IMR-90 (cell line): ENCODE data around the gene RHOB. TPM values are rescaled to one million over a fixed set of nuclear protein-coding genes. Genes with fewer than 3 reads are reported as not detected.
A peak's percentile ranks its signal among the peaks of the same experiment; 100 is the strongest.

Experiments used
- ATAC-seq: fragments of 200-7000 bp; cut with Tn5 transposase; 2 replicates; pipeline ENCODE4 v1.9.1; 2020; ENCODE audit warnings: low read depth, mild to moderate bottlenecking, moderate library complexity
- BruUV-seq: library from RNA; stranded (reverse); fragments of 400-500 nt; replicated peaks from 2 replicates; lab custom pipeline; 2021; lab: Mats Ljungman, UMichigan
- CTCF ChIA-PET: fragments of 300-600 bp; formaldehyde crosslinking; extraction: SDS; loops from one replicate; lab custom pipeline; 2021; ENCODE audit warnings: antibody characterized with exemption; lab: Yijun Ruan, JAX
- POLR2A ChIA-PET: fragments of 300-600 bp; sonication (Branson Sonifier 250); formaldehyde crosslinking; loops from one replicate; lab custom pipeline; 2022; ENCODE audit warnings: antibody characterized with exemption; ENCODE audit not compliant: unreplicated experiment; lab: Charles Lee
- DNase-seq: peaks from one replicate; pipeline ENCODE4 v3.0.0; 2013
- H2AFZ ChIP-seq: replicated peaks from 2 replicates; pipeline ENCODE3; 2013; ENCODE audit warnings: low read length, mild to moderate bottlenecking; ENCODE audit not compliant: poor library complexity
- H2AK5ac ChIP-seq: 2 replicates; pipeline ENCODE4 v1.6.1; 2013; ENCODE audit warnings: low read depth, low read length, inconsistent platforms
- H2AK9ac ChIP-seq: replicated peaks from 2 replicates; pipeline ENCODE3; 2013; ENCODE audit warnings: mild to moderate bottlenecking, low read depth, low read length, moderate library complexity; ENCODE audit not compliant: poor library complexity
- H2BK120ac ChIP-seq: 2 replicates; pipeline ENCODE4 v1.6.1; 2013; ENCODE audit warnings: low read depth, low read length, inconsistent platforms
- H2BK15ac ChIP-seq: 3 replicates; pipeline ENCODE4 v1.6.1; 2013; ENCODE audit warnings: low read depth, low read length, inconsistent platforms
- H2BK20ac ChIP-seq: 2 replicates; pipeline ENCODE4 v1.6.1; 2013; ENCODE audit warnings: low read depth, mild to moderate bottlenecking, inconsistent platforms, low read length, moderate library complexity
- H2BK5ac ChIP-seq: 2 replicates; pipeline ENCODE4 v1.6.1; 2013; ENCODE audit warnings: mild to moderate bottlenecking, low read depth, low read length, inconsistent platforms; ENCODE audit not compliant: poor library complexity, severe bottlenecking
- H3K14ac ChIP-seq: replicated peaks from 2 replicates; pipeline ENCODE4 v1.6.1; 2013; ENCODE audit warnings: low read depth, low read length, inconsistent platforms
- H3K18ac ChIP-seq: 2 replicates; pipeline ENCODE4 v1.6.1; 2013; ENCODE audit warnings: low read depth, low read length, control low read depth
- H3K23ac ChIP-seq: 2 replicates; pipeline ENCODE4 v1.6.1; 2013; ENCODE audit warnings: low read depth, low read length, inconsistent platforms
- H3K27ac ChIP-seq: 2 replicates; pipeline ENCODE4 v1.5.1; 2013; ENCODE audit warnings: mild to moderate bottlenecking, control low read depth, low read length; ENCODE audit not compliant: insufficient read depth
- H3K27me3 ChIP-seq: 2 replicates; pipeline ENCODE4 v1.6.1; 2013; ENCODE audit warnings: low read length; ENCODE audit not compliant: control insufficient read depth, insufficient read depth
- H3K36me3 ChIP-seq: 2 replicates; pipeline ENCODE4 v1.6.1; 2013; ENCODE audit warnings: low read length, mixed read lengths; ENCODE audit not compliant: control insufficient read depth, insufficient read depth
- H3K4ac ChIP-seq: 2 replicates; pipeline ENCODE4 v1.6.1; 2013; ENCODE audit warnings: low read depth, low read length, inconsistent platforms
- H3K4me1 ChIP-seq: 2 replicates; pipeline ENCODE4 v1.6.1; 2013; ENCODE audit warnings: low read length, mixed read lengths; ENCODE audit not compliant: control insufficient read depth, insufficient read depth
- H3K4me2 ChIP-seq: 2 replicates; pipeline ENCODE4 v1.6.1; 2013; ENCODE audit warnings: low read depth, mild to moderate bottlenecking, control low read depth, low read length, moderate library complexity
- H3K4me3 ChIP-seq: 2 replicates; pipeline ENCODE4 v1.5.1; 2013; ENCODE audit warnings: low read depth, mild to moderate bottlenecking, control low read depth, low read length, moderate library complexity; ENCODE audit not compliant: insufficient read depth
- H3K56ac ChIP-seq: 2 replicates; pipeline ENCODE4 v1.6.1; 2013; ENCODE audit warnings: low read length, inconsistent platforms; ENCODE audit not compliant: insufficient read depth; ENCODE audit errors: extremely low read depth
- H3K79me1 ChIP-seq, 2 experiments: 2 replicates each; pipeline ENCODE4 v1.6.1; 2013; ENCODE audit warnings: low read length in 2 of 2, inconsistent platforms in 1 of 2, low read depth in 1 of 2
- H3K9ac ChIP-seq: 2 replicates; pipeline ENCODE4 v1.6.1; 2013; ENCODE audit warnings: low read depth, low read length, control low read depth
- H3K9me1 ChIP-seq: 2 replicates; pipeline ENCODE4 v1.6.1; 2013; ENCODE audit warnings: low read length, inconsistent platforms; ENCODE audit not compliant: insufficient read depth
- H3K9me3 ChIP-seq: 2 replicates; pipeline ENCODE4 v1.6.1; 2013; ENCODE audit warnings: low read length; ENCODE audit not compliant: control insufficient read depth, insufficient read depth
- H4K20me1 ChIP-seq: 2 replicates; pipeline ENCODE4 v1.6.1; 2013; ENCODE audit warnings: low read length, inconsistent platforms; ENCODE audit not compliant: insufficient read depth
- H4K5ac ChIP-seq: 2 replicates; pipeline ENCODE4 v1.6.1; 2013; ENCODE audit warnings: mild to moderate bottlenecking, low read depth, low read length, control low read depth
- H4K8ac ChIP-seq, 2 experiments: 2 replicates each; pipeline ENCODE4 v1.6.1; 2013; ENCODE audit warnings: low read depth in 2 of 2, low read length in 2 of 2, control low read depth in 1 of 2, inconsistent platforms in 1 of 2
- H4K91ac ChIP-seq: 2 replicates; pipeline ENCODE4 v1.6.1; 2013; ENCODE audit warnings: low read depth, low read length, inconsistent platforms; ENCODE audit not compliant: insufficient read depth
- BHLHE40 ChIP-seq: fragments of 150-350 bp; IDR thresholded peaks from 2 replicates; pipeline ENCODE4 v1.6.1; 2016; ENCODE audit warnings: mild to moderate bottlenecking, low read depth, low read length
- CHD1 ChIP-seq: IDR thresholded peaks from 2 replicates; pipeline ENCODE4 v1.6.1; 2012; ENCODE audit warnings: low read depth, low read length, improper control_type of control experiment
- FOS ChIP-seq: fragments of 150-350 bp; IDR thresholded peaks from 2 replicates; pipeline ENCODE4 v1.6.1; 2016; ENCODE audit warnings: low read depth, low read length
- MAFK ChIP-seq: IDR thresholded peaks from 2 replicates; pipeline ENCODE4 v1.6.1; 2012; ENCODE audit warnings: low read depth, low read length, improper control_type of control experiment
- MAZ ChIP-seq: IDR thresholded peaks from 2 replicates; pipeline ENCODE4 v1.6.1; 2012; ENCODE audit warnings: low read depth, mild to moderate bottlenecking, low read length, improper control_type of control experiment, moderate library complexity, borderline replicate concordance
- MXI1 ChIP-seq: IDR thresholded peaks from 2 replicates; pipeline ENCODE4 v1.6.1; 2012; ENCODE audit warnings: low read depth, mild to moderate bottlenecking, low read length, moderate library complexity, borderline replicate concordance
- NFE2L2 ChIP-seq: fragments of 150-350 bp; IDR thresholded peaks from 2 replicates; pipeline ENCODE4 v1.6.1; 2016; ENCODE audit warnings: low read depth, mild to moderate bottlenecking, low read length
- POLR2A ChIP-seq: IDR thresholded peaks from 2 replicates; pipeline ENCODE4 v1.6.1; 2012; ENCODE audit warnings: mild to moderate bottlenecking, low read depth, low read length
- RAD21 ChIP-seq: IDR thresholded peaks from 2 replicates; pipeline ENCODE4 v1.6.1; 2012; ENCODE audit warnings: low read length, improper control_type of control experiment
- RCOR1 ChIP-seq: IDR thresholded peaks from 2 replicates; pipeline ENCODE4 v1.6.1; 2012; ENCODE audit warnings: mild to moderate bottlenecking, low read length, improper control_type of control experiment; ENCODE audit not compliant: insufficient replicate concordance
- RFX5 ChIP-seq: IDR thresholded peaks from 2 replicates; pipeline ENCODE4 v1.8.0; 2012; ENCODE audit warnings: low read depth, mild to moderate bottlenecking, low read length, moderate library complexity
- SMC3 ChIP-seq: fragments of 150-350 bp; IDR thresholded peaks from 2 replicates; pipeline ENCODE4 v1.6.1; 2016; ENCODE audit warnings: low read depth, mild to moderate bottlenecking, antibody characterized with exemption, low read length, moderate library complexity
- USF2 ChIP-seq: fragments of 150-350 bp; IDR thresholded peaks from 2 replicates; pipeline ENCODE4 v1.6.1; 2017; ENCODE audit warnings: mild to moderate bottlenecking, antibody characterized with exemption, low read length, low read depth
- WGBS, 2 experiments: methylation state at CpG; one replicate each; pipeline versions ENCODE4 v1.1.5 to v1.1.7; 2013; ENCODE audit warnings: missing lambda C conversion rate in 2 of 2; ENCODE audit not compliant: insufficient read length in 1 of 2; ENCODE audit errors: extremely low coverage in 2 of 2; 5-methylcytosine and 5-hydroxymethylcytosine counted together
- dilution Hi-C: fragments of 300-500 bp; cut with HindIII; formaldehyde crosslinking; loops from one replicate; pipeline ENCODE4 v1.14.3; 2018; ENCODE audit warnings: low sequenced_read_pairs; ENCODE audit not compliant: unreplicated experiment
- in situ Hi-C: fragments of 300-500 bp; cut with MboI; formaldehyde crosslinking; loops from 3 replicates; pipeline ENCODE4 v1.14.3; 2019; ENCODE audit warnings: low sequenced_read_pairs, inconsistent platforms, mixed read lengths
- intact Hi-C: fragments of 100-400 bp; cut with micrococcal nuclease; formaldehyde crosslinking; loops from 2 replicates; pipeline ENCODE4 v1.10.0; 2022
- polyA plus RNA-seq, 3 experiments: library from polyadenylated mRNA; depleted of rRNA; stranded (reverse); fragments of >200 nt; gene quantifications; 2 replicates each; pipeline ENCODE4 v1.2.3, GENCODE V29; 2012; ENCODE audit warnings: low replicate concordance in 1 of 3
- total RNA-seq: library from RNA; depleted of rRNA; stranded (reverse); fragments of >200 nt; gene quantifications from 2 replicates; pipeline ENCODE4 v1.2.3, GENCODE V29; 2012
- TF ChIP-seq, protein P1 (sequence below): conservative IDR thresholded peaks from 2 replicates; pipeline ENCODE4 v1.5.1; 2012; ENCODE audit warnings: mild to moderate bottlenecking, low read depth, low read length, improper control_type of control experiment

RHOB gene
- total and polyA plus RNA-seq, 2 of the 4 experiments (the other 2 are of a cell fraction): 112 to 149 TPM

GRCh38 chr2:20440001-20440560 lies 6.8 kb upstream of the RHOB start:
- Histone ChIP-seq H3K9ac (no peak overlapping the region), H4K91ac (no peak overlapping the region), H3K4me3 (no peak overlapping the region), H2BK15ac (no peak overlapping the region), H3K23ac (no peak overlapping the region), H4K5ac (no peak overlapping the region), H2AK9ac (no peak overlapping the region), H3K27me3 (no peaks in the 10 kb centered on the region), H4K20me1 (no peaks in the 10 kb centered on the region), H2AFZ (no peak overlapping the region), H2BK5ac (no peak overlapping the region), H3K4me2 (no peak overlapping the region), H2BK120ac (no peak overlapping the region), H3K9me3 (no peaks in the 10 kb centered on the region), H2BK20ac (no peak overlapping the region), H2AK5ac (0 out of 2 replicates have a peak overlapping the region, but pooled peaks have one; percentile 51), H3K79me1 (no peaks in the 10 kb centered on the region), H4K8ac (no peak overlapping the region), H3K27ac (no peak overlapping the region), H3K4me1 (peaks cover 7% of the 10 kb centered on the region), H3K56ac (no peak overlapping the region), H3K18ac (no peak overlapping the region), H3K9me1 (peaks cover 11% of the 10 kb centered on the region), H3K4ac (no peak overlapping the region), H3K14ac (no peak overlapping the region), H3K36me3 (no peaks in the 10 kb centered on the region)
- TF ChIP-seq RCOR1 (no peak), RAD21 (no peak), POLR2A (no peak), MAZ (no peak), SMC3 (no peak), RFX5 (no peak), NFE2L2 (no peak), MAFK (no peak), USF2 (no peak), FOS (no peak), CHD1 (no peak), MXI1 (no peak), BHLHE40 (no peak)
- TF ChIP-seq, protein P1, sequence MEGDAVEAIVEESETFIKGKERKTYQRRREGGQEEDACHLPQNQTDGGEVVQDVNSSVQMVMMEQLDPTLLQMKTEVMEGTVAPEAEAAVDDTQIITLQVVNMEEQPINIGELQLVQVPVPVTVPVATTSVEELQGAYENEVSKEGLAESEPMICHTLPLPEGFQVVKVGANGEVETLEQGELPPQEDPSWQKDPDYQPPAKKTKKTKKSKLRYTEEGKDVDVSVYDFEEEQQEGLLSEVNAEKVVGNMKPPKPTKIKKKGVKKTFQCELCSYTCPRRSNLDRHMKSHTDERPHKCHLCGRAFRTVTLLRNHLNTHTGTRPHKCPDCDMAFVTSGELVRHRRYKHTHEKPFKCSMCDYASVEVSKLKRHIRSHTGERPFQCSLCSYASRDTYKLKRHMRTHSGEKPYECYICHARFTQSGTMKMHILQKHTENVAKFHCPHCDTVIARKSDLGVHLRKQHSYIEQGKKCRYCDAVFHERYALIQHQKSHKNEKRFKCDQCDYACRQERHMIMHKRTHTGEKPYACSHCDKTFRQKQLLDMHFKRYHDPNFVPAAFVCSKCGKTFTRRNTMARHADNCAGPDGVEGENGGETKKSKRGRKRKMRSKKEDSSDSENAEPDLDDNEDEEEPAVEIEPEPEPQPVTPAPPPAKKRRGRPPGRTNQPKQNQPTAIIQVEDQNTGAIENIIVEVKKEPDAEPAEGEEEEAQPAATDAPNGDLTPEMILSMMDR: no peak
- in situ Hi-C loops: loop anchor here (5.0 kb wide), 1 partner anchor 192 kb away; no protein-coding TSS in a partner anchor
- WGBS, 2 experiments: 100% methylated on average over 2 of the region's 6 CpGs; no CpG with 5 or more reads in 1 of the 2 experiments
- ATAC-seq: no peak
- DNase-seq: no peak
- POLR2A ChIA-PET: interaction anchor here (0.6 kb wide), 1 partner anchor 37 kb away, joined by 3 read pairs; no protein-coding TSS in a partner anchor
- dilution Hi-C loops: no loop called here
- intact Hi-C loops: no loop called here
- BruUV-seq: no TSS peak
- CTCF ChIA-PET: interaction anchor here (0.9 to 2.3 kb wide), 8 partner anchors 9 to 202 kb away, joined by 3 to 18 read pairs (median 4); no protein-coding TSS in a partner anchor
